Activated CD8-positive, alpha-beta memory T cell treated with anti-CD3 and anti-CD28 coated beads for 48 hours (primary cell): ENCODE measurements around the gene CPT1C.
"Not testable (repeated sequence)": the region's sequence is repeated elsewhere in the genome, so short reads cannot be mapped to it uniquely, and the experiment has no call there.

Experiments
- DNase-seq, 3 experiments: peaks; one replicate each; pipeline ENCODE4 v3.0.0-alpha.2; 2020; ENCODE audit warnings: low read depth in 2 of 3, low spot score in 2 of 3

Gene CPT1C

DNA sequence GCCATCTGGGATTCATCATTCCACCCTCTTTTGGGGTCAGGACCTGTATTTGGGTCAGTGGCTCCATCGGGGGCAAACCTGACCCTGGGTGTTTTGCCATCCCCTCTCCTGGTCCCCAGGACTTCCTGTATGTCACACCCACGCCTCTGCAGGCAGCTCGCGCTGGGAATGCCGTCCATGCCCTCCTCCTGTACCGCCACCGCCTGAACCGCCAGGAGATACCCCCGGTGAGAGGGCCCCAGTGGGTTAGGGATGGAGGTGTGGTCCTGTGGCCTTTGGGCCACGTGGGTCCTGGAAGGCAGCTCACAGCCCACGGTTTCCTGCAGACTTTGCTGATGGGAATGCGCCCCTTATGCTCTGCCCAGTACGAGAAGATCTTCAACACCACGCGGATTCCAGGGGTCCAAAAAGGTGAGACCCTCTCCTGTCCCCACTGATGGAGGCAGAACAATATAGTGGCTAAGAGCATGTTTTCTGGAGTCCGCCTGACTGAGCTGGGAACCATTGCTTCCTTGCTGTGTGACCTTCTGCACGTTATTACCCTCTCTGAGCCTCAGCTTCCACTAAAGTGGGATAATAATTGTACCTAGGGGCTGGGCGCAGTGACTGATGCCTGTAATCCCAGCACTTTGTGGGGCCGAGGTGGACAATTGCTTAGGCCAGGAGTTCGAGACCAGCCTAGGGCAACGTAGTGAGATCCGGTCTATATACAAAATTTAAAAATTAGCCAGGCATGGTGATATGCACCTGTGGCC lies 14.1 kb downstream of the CPT1C start:
- no peak for DNase-seq

DNA sequence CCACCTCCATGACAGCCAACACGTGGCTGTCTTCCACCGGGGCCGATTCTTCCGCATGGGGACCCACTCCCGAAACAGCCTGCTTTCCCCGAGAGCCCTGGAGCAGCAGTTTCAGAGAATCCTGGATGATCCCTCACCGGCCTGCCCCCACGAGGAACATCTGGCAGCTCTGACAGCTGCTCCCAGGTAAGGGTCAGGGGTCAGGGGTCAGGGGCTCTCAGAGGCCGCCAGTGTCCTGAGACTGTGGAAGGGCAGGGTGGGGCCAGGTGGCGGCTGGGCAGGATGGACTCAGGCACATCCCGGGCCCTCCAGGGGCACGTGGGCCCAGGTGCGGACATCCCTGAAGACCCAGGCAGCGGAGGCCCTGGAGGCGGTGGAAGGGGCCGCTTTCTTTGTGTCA lies 15.0 kb downstream of the CPT1C start:
- DNase-seq: no peak

DNA sequence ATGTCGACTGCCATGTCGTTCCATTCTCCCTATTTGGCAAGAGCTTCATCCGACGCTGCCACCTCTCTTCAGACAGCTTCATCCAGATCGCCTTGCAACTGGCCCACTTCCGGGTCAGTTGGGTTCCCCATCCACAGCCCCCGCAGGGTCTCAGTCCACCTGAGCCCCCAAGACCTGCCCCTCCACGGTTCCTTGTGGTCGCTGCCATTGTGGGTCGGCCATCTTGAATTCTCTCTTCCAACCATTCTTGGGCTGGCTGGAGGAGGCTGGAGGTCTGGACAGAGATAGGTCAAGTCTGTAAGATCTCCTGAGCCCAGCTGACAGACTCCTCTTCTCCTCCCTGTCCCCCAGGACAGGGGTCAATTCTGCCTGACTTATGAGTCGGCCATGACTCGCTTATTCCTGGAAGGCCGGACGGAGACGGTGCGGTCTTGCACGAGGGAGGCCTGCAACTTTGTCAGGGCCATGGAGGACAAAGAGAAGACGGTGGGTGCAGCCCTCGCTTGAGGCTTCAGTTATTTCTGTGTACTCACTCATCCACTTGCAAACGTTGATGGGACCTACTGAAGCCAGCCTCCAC lies 19.5 kb downstream of the CPT1C start:
- DNase-seq: no peak

DNA sequence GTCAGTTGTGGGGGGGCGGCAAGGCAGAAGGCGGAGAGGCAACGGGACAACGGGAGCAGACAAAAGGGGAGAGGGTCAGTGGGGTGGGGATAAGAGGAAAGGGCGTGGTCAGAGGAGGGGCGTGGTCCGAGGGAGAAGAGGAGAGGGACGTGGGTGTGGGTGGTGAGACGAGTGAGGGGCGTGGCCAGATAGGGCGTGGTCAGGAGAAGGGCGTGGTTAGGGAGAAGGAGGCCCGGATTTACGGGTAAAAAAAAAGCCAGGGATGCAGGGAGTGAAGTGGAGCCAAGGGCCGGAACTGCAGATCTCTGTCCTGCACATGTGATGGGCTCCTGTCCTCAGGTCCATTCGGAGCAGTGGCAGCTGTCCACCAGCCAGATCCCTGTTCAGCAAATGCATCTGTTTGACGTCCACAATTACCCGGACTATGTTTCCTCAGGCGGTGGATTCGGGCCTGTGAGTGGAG lies 21.5 kb downstream of the CPT1C start:
- DNase-seq: no peak

DNA sequence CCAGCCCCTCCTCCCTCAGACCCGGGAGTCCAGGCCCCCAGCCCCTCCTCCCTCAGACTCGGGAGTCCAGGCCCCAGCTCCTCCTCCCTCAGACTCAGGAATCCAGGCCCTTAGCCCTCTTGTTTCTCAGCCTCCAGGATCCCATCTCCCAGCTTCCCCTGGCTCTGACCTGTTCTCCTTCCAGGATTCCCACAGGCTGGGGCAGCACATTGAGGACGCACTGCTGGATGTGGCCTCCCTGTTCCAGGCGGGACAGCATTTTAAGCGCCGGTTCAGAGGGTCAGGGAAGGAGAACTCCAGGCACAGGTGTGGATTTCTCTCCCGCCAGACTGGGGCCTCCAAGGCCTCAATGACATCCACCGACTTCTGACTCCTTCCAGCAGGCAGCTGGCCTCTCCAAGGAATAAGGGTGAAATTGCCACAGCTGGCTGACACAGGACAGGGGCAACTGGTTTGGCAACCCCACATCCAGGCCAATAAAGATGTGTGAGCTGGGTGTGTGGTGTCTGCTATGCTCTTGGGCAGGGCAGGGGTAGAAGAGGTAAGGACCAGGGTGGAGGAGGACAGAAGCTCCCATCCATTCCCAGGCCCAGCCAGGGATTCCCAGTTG lies 22.4 kb downstream of the CPT1C start:
- DNase-seq: no peak

DNA sequence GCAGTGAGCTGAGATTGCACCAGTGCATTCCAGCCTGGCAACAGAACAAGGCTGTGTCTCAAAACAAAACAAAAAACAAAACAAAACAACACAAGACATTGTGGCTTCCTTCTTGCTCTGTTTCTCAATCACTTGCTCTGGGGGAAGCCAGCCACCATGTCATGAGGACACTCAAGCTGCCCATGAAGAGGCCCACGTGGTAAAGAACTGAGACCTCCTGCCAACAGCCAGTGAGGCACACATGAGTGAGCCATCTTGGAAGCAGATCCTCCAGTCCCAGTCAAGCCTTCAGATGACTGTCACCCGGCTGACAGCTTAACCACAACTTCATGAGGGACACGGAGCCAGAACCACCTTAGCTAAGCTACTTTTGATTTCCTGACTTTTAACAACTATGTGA lies 25.2 kb downstream of the CPT1C start:
- no peak for DNase-seq

DNA sequence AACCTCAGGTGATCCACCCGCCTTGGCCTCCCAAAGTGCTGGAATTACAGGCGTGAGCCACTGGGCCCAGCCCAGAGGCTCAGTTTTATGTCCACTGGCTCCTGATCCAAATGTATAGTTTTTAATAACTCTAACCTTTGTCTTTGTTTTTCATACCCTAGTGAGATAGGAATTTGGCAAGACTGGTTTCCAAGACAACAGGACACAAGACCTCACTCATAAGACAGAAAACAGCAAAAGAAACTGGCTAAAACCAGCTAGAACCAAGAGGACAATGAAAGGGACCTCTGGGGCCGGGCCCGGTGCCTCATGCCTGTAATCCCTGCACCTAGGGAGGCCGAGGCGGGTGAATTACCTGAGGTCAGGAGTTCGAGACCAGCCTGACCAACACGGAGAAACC lies 27.6 kb downstream of the CPT1C start:
- DNase-seq: no peak

DNA sequence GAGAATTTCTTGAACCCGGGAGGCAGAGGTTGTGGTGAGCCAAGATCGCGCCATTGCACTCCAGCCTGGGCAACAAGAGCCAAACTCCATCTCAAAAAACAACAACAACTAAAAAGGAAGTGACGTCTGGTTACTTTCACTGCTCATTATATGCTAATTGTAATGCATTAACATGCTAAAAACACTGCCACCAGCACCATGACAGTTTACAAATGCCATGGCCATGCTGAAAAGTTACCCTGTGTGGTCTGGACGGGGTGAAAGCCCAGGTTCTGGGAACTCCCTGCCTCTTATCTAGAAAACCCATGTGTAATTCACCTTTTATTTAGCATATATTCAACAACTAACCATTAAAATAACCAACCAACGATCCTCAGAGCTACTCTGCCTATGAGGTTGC lies 28.1 kb downstream of the CPT1C start:
- no peak for DNase-seq

DNA sequence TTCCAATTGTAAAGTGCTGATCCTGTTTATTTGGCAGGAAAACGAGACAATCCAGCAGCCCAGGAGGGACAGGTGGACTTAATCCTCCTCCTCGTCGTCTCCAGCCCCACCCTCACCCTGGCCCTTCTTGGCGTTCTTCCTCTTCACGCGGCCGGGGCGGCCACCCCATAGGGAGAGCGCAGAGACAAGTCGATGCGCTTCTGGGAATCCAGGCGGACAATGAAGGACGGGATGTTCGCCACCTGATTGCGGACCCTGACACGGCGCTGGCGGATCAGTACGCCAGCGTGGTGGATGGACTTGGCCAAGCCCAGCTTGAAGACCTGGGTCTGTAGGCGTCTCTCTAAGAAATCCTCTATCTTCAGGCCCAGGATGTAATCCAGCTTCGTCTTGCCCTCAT lies 28.5 kb downstream of the CPT1C start:
- DNase-seq: not testable (repeated sequence)

DNA sequence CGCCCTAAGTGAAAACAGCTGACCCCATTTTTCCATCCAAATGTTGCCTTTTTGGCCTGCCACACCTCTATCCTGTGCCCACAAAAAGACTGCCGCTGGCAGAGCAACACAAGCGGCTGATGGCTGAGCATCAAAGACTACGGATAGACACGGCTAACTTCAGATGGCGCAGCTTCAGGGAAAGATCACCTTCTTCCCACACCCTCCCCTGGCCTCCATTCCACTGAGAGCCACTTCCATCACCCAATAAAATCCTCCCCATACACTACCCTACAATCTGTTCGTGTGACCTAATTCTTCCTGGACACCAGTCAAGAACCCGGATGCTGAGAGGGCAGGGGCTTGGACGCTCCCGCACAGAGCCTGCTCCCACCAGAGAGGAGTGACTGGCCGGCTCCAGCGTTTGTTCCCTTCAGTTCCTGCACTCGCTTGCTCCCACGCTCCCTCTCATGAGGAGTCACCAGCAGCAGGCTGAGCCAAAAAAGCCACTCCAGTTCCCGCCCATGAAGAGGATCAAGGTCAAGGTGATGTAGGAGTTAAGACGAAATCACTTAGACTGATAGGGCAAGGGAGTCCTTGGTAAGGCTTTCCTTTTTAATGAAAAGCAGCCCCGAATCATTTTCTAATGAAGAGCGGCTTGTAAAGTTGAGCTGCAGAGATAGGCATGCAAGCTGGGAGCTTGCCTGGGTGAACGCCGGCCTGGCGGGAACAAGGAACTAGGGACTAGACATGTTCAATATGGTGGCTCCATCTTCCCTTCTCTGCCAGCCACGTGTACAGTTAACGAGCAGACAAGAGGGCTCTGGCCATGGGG lies 36.5 kb downstream of the CPT1C start:
- DNase-seq: no peak

DNA sequence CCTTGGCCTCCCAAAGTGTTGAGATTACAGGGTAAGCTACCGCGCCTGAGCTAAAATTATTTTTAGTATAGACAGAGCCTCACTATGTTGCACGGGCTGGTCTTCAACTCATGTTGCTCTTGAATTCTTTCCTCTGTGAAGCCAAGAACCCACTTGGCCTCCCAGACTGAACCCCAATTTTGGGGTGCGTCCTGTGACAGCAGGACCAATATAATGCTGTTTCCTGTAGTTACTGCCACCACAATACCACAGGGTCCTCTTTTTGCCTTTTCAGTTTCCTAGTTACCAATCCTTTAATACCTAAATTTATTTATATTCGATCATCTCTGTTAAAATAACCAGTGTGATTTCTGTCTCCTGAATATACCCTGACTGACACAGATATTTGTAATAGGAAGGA lies 39.2 kb downstream of the CPT1C start:
- no peak for DNase-seq

DNA sequence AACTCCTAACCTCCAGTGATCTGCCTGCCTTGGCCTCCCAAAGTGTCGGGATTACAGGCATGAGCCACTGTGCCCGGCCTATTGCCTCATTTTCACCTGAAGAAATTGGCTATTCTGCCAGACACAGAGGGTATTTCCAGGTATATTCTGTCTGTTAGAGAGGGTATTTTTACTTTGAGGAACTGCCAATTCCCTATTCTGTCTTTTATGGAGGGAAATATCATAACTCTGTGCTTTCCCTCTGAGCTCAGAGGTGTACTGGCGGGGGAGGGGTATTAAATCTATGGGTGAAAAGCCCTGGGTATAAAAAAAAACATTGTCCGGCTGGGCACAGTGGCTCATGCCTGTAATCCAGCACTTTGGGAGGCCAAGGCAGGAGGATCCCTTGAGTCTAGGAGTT lies 47.4 kb downstream of the CPT1C start:
- DNase-seq: no peak

DNA sequence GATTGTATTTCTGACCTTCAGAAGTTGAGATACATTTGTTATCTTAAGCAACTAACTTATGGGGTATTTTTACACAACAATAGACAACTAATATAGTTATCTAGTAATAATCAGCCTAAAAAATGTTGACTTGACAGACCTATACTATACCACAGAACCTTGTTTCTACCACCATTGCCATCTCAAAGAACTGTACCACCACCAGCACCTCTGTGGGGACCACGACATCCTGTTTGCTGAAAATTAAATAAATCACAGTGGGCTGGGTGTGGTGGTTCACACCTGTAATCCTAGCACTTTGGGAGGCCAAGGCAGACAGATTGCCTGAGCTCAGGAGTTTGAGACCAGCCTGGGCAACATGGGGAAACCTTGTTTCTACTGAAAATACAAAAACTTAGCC lies 48.2 kb downstream of the CPT1C start:
- no peak for DNase-seq

DNA sequence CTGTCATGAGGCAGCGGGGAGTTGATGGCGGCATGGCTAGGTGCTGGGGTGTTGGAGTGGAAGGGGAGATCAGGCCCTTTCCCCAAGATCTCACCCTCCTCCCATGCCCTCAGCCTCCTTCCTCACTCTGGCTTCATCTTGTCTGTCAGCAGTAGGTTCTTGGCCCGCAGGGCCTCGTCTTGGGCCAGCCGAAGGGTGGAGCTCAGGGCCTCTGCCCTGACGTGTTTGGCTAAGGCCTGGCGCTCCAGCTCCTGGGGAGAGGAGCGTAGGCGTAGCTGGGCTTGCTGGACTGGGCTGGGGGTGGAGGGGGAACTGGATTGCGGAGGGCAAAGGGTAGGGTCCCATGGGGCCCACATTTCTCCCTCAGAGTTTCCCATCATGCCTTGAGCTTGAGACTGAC lies 49.0 kb downstream of the CPT1C start:
- DNase-seq: no peak

DNA sequence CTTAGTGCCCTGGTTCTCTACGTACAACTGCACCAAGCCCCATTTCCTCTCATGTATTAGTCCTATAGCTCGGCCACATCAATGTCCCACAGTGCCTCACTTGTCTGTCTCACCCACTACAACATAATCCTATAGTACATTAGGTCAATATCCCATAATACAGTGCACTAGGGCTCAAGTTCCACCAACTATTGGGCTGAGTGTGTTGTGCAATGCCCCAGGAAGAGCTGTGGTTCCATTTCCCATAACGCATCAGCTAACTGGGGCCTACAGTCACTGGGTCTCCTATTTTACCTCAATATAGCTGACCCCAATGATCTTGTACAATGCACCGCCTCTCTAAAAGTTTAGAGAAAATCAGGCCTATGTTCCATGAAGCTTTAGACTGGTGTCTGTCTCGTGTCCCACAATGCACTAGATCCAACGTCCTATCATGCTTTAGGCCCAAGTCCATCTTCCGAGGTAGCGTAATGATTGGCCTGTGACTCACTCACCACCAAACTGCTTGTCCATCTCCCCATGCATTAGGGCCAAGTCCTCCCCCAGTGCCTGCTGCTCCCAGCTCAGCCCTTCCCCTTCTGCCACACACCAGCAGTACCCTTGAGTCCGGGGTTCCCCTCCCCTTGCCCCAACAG lies 50.4 kb downstream of the CPT1C start:
- no peak for DNase-seq

DNA sequence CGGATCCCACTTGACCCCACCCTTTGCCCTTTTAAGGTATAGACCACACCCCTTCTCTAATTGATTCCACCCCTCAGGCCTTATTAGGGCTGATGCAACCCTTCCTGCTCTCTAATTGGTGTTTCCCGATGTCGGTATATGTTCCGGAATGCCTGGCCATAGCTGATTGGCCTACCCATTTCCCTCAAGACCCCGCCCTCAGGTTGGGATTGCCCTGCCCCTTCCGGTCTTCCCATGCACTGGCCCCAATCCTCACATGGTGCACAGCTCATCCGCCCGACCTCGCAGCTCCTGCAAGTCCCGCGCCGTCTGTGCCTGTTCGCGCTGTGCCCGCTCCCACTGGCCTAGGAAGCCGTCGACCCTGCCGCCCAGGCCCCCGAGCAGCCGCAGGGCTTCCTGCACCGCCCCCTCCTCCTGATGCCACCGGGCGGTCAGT lies 54.0 kb downstream of the CPT1C start:
- DNase-seq: no peak

DNA sequence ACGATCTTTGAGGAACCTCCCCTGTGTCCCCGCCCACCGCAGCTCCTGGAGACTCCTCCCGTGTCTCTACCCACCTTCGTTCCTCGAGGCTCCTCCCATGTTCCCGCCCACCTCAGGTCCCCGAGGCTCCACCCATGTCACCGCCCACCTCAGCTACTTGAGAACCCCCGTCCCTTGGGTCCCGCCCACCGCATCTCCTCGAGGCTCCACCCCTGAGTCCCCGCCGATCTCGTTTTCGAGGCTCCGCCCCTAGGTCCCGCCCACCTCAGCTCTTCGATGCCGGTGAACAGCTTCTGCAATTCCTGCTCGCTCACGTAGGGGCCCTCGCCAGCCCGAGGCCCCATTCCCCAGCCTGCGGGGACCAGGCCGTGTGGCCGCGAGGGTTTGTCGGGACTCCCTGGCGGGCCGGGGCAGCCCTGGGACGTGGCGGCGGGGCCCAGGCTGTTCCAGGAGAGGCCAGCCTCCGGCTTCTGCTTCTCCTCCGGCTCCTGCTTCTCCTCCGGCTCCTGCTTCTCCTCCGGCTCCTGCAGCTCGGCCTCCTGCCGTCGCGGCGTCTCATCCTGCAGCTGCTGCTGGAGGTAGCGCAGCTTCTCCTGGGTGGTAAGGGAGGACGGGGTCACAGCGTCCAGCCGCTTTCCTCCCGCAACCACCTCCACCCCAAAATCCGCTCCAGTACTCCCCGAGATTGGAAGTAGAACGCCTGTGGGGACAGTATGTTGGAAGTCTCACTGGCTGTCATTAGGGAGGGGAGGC lies 55.5 kb downstream of the CPT1C start:
- DNase-seq: peak in 1 of 3 experiments; percentile 55

DNA sequence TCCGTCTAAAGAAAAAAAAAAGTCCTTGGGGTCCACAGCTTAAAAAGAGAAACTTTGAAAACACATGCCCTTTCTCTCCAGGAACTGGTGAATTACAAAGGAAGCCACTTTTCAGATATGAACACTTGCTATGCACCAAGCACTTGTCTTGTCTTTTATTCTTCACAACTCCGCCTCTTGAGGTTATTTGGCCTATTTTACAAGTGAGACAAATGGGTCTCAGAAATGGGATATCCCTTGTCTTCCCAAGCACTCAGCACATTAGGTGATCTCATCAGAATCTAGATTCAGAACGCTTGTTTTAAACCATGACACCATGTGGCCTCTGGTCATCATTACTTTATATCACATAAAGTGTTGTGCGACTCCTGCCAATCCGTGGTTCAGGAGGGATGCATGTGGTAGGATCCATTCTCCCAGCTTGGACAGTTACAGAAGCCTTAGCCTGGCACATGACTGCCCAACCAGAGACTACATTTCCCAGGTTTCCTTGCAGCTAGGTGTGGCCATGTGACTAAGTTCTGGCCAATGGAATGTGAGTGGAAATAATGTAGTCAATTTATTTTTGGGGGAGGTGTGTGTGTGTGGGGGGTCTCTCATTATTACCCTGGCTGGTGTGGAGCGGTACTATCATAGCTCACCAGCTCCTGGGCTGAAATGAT lies 58.3 kb downstream of the CPT1C start:
- DNase-seq: no peak

DNA sequence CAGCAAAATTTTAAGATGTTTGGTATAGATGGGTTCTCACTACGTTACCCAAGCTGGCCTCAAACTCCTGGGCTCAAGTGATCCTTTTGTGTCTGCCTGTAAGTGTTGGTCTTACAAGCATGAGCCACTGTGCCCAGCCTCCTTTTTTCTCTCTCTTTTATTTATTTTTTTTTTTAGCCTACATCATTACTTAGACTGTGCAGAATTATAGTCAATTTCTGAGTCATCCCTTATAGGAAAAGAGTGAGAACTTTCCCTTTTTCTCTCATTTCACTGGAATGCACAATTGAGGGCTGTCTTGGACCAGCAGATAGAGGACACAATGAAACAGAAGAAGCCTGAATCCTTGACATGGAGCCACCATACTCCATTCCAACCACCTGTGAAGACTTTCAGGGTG lies 58.9 kb downstream of the CPT1C start:
- DNase-seq: no peak

DNA sequence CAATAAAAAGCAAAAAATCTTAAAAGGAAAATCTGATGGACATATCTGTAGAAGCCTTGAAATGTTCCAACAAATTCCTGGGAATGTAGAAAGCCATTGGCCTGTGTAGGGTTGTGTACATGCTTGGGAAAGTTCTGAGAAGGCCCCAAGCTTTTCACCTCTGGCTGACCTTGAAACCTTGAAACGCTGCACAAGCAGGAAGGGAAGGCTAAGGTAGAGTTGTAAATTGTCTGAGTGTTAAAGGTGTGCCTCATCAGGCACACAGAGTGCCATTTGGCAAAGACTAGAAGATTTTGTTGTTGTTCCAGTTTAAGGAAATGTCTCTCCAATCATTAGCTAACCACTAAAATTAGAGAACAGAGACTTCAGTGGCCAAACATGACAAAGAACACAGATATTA lies 61.8 kb downstream of the CPT1C start:
- DNase-seq: no peak
